ENCODE data around the gene INKA2. TPM values are rescaled to one million over a fixed set of nuclear protein-coding genes. Genes with fewer than 3 reads are reported as not detected.

The INKA2 gene
- total and polyA plus RNA-seq, 2 experiments from 2014 or later: 3.7 to 8.4 TPM

- TF ChIP-seq, protein P1, sequence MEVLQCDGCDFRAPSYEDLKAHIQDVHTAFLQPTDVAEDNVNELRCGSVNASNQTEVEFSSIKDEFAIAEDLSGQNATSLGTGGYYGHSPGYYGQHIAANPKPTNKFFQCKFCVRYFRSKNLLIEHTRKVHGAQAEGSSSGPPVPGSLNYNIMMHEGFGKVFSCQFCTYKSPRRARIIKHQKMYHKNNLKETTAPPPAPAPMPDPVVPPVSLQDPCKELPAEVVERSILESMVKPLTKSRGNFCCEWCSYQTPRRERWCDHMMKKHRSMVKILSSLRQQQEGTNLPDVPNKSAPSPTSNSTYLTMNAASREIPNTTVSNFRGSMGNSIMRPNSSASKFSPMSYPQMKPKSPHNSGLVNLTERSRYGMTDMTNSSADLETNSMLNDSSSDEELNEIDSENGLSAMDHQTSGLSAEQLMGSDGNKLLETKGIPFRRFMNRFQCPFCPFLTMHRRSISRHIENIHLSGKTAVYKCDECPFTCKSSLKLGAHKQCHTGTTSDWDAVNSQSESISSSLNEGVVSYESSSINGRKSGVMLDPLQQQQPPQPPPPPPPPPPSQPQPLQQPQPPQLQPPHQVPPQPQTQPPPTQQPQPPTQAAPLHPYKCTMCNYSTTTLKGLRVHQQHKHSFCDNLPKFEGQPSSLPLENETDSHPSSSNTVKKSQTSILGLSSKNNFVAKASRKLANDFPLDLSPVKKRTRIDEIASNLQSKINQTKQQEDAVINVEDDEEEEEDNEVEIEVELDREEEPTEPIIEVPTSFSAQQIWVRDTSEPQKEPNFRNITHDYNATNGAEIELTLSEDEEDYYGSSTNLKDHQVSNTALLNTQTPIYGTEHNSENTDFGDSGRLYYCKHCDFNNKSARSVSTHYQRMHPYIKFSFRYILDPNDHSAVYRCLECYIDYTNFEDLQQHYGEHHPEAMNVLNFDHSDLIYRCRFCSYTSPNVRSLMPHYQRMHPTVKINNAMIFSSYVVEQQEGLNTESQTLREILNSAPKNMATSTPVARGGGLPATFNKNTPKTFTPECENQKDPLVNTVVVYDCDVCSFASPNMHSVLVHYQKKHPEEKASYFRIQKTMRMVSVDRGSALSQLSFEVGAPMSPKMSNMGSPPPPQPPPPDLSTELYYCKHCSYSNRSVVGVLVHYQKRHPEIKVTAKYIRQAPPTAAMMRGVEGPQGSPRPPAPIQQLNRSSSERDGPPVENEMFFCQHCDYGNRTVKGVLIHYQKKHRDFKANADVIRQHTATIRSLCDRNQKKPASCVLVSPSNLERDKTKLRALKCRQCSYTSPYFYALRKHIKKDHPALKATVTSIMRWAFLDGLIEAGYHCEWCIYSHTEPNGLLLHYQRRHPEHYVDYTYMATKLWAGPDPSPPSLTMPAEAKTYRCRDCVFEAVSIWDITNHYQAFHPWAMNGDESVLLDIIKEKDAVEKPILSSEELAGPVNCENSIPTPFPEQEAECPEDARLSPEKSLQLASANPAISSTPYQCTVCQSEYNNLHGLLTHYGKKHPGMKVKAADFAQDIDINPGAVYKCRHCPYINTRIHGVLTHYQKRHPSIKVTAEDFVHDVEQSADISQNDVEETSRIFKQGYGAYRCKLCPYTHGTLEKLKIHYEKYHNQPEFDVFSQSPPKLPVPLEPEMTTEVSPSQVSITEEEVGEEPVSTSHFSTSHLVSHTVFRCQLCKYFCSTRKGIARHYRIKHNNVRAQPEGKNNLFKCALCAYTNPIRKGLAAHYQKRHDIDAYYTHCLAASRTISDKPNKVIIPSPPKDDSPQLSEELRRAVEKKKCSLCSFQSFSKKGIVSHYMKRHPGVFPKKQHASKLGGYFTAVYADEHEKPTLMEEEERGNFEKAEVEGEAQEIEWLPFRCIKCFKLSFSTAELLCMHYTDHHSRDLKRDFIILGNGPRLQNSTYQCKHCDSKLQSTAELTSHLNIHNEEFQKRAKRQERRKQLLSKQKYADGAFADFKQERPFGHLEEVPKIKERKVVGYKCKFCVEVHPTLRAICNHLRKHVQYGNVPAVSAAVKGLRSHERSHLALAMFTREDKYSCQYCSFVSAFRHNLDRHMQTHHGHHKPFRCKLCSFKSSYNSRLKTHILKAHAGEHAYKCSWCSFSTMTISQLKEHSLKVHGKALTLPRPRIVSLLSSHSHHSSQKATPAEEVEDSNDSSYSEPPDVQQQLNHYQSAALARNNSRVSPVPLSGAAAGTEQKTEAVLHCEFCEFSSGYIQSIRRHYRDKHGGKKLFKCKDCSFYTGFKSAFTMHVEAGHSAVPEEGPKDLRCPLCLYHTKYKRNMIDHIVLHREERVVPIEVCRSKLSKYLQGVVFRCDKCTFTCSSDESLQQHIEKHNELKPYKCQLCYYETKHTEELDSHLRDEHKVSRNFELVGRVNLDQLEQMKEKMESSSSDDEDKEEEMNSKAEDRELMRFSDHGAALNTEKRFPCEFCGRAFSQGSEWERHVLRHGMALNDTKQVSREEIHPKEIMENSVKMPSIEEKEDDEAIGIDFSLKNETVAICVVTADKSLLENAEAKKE (CRISPR knock-in tag; IDR thresholded peaks at IDR 0.05): no peak
- TF ChIP-seq CREB1 (CRISPR knock-in tag; IDR thresholded peaks at IDR 0.05; ENCODE audit: low read depth) (no peak), POLR2AphosphoS5 (IDR thresholded peaks at IDR 0.05; ENCODE audit: low read depth) (no peak), ETS1 (IDR thresholded peaks at IDR 0.05) (no peak), NANOG (IDR thresholded peaks at IDR 0.05; ENCODE audit: borderline replicate concordance) (no peak), STAT1 (IDR thresholded peaks at IDR 0.05; ENCODE audit: unreplicated experiment) (no peak), JUNB (IDR thresholded peaks at IDR 0.05; ENCODE audit: unreplicated experiment) (no peak)
These were observed 45.2 kb upstream of the INKA2 start (continued) for GRCh38 chr1:111784273-111784901.

- Histone ChIP-seq H3F3A (replicated peaks; ENCODE audit: low read depth) (no peaks in the 10 kb centered on the region), H3K4me1 (ENCODE audit: insufficient read depth) (peaks cover 3% of the 10 kb centered on the region; the same call in 1 of the 2 replicates), H3K27me3 (ENCODE audit: insufficient read depth) (no peaks in the 10 kb centered on the region), H3K4me3 (no peak overlapping the region), H4K20me1 (replicated peaks; ENCODE audit: insufficient read depth) (no peaks in the 10 kb centered on the region), H3K36me3 (ENCODE audit: insufficient read depth) (no peaks in the 10 kb centered on the region), H3K79me2 (replicated peaks; ENCODE audit: insufficient read depth) (no peaks in the 10 kb centered on the region), H3K27ac (ENCODE audit: low read depth) (no peak overlapping the region), H2AFZ (no peak overlapping the region), H3K4me2 (no peak overlapping the region), H3K9me2 (ENCODE audit: insufficient read depth) (peaks cover 15% of the 10 kb centered on the region)
- DNase-seq (ENCODE audit: low spot score) (no peak), ATAC-seq (no peak)
- no peak overlapping the region for H3K27ac Mint-ChIP-seq
- H3K4me1 Mint-ChIP-seq: peaks cover 25% of the 10 kb centered on the region; the same call in 2 of the 3 replicates
- TF ChIP-seq NANOG (IDR thresholded peaks at IDR 0.05; ENCODE audit: borderline replicate concordance) (no peak), ETS1 (IDR thresholded peaks at IDR 0.05) (no peak)
- H3K27me3 Mint-ChIP-seq (ENCODE audit: insufficient read depth, low read depth, poor library complexity): peaks cover 1% of the 10 kb centered on the region
- H3K36me3 Mint-ChIP-seq (ENCODE audit: low read depth): no peaks in the 10 kb centered on the region
- no peak overlapping the region for H3K4me3 Mint-ChIP-seq
- no peaks in the 10 kb centered on the region; the same call in 1 of the 3 replicates for H3K9me3 Mint-ChIP-seq
These were observed 40.4 kb upstream of the INKA2 start for GRCh38 chr1:111779546-111779945.
